T1000 (cell line): ENCODE results near the gene IFI27.

ENCODE experiments used
- DNase-seq: peaks from one replicate; lab custom pipeline; 2025; ENCODE audit warnings: mixed read lengths; lab: John Stamatoyannopoulos, UW

IFI27 gene

GRCh38 chr14:94102768-94103482 lies 7.6 kb upstream of the IFI27 start:
- DNase-seq, result no peak

- no peak for DNase-seq
Measured at GRCh38 chr14:94103554-94104150, 6.9 kb upstream of the IFI27 start.

- DNase-seq, result no peak
Measured at GRCh38 chr14:94104731-94105130, 5.8 kb upstream of the IFI27 start.

- DNase-seq, result no peak
Measured at GRCh38 chr14:94109915-94110250, 653 bp upstream of the IFI27 start.

GRCh38 chr14:94111276-94112095 lies 950 bp downstream of the IFI27 start:
- DNase-seq, result no peak

GRCh38 chr14:94112513-94113063 lies 2.1 kb downstream of the IFI27 start:
- no peak for DNase-seq

GRCh38 chr14:94113073-94113472 lies 2.5 kb downstream of the IFI27 start:
- DNase-seq, result no peak

- DNase-seq, result no peak
Measured at GRCh38 chr14:94113490-94113889, 3.0 kb downstream of the IFI27 start.

GRCh38 chr14:94113908-94114588 lies 3.5 kb downstream of the IFI27 start:
- DNase-seq, result no peak

- DNase-seq, result no peak
Measured at GRCh38 chr14:94114589-94115057, 4.1 kb downstream of the IFI27 start.

- DNase-seq, result no peak
Measured at GRCh38 chr14:94115058-94115591, 4.6 kb downstream of the IFI27 start.

- DNase-seq, result no peak
Measured at GRCh38 chr14:94115631-94116030, 5.1 kb downstream of the IFI27 start.

GRCh38 chr14:94116701-94117100 lies 6.2 kb downstream of the IFI27 start:
- no peak for DNase-seq

- no peak for DNase-seq
Measured at GRCh38 chr14:94117856-94118255, 7.3 kb downstream of the IFI27 start.

- DNase-seq, result no peak
Measured at GRCh38 chr14:94119071-94119470, 8.5 kb downstream of the IFI27 start.

- peak; percentile 61 for DNase-seq
Measured at GRCh38 chr14:94120667-94121340, 10.3 kb downstream of the IFI27 start.

- DNase-seq, result no peak
Measured at GRCh38 chr14:94121485-94121884, 10.9 kb downstream of the IFI27 start.

GRCh38 chr14:94122438-94122837 lies 11.9 kb downstream of the IFI27 start:
- DNase-seq, result no peak

GRCh38 chr14:94123296-94123695 lies 12.8 kb downstream of the IFI27 start:
- no peak for DNase-seq

GRCh38 chr14:94123868-94124267 lies 13.3 kb downstream of the IFI27 start:
- DNase-seq, result no peak
